Globus pallidus (tissue), 1 donor: ENCODE measurements around the gene USP6NL.
"Not testable (repeated sequence)": the region's sequence is repeated elsewhere in the genome, so short reads cannot be mapped to it uniquely, and the experiment has no call there.

Source experiments
- DNase-seq: peaks from one replicate; pipeline ENCODE4 v3.0.0-alpha.2; 2015; ENCODE audit warnings: low spot score

USP6NL gene

GRCh38 chr10:11515596-11516430 is 95.6 kb downstream of the USP6NL start:
- peak; percentile 72 for DNase-seq

DNA sequence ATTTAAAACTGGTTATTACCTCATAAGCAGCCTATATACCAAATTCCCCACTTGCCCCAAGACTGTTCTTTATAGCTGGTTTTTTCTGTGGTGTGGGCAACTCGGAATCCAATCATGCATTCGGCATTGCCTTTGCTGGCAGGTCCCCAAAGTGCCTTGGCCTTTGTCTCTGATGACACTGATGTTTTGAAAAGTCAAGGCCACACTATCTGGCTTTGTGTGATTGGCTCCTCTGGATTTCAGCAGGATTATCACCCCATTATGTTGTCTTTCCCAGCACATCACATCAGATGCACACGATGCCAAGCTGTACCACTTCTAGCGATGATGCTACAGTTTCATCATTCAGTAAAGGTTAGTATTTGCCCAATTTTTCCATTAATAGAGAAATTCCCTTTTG is 97.7 kb downstream of the USP6NL start:
- no peak for DNase-seq

DNA sequence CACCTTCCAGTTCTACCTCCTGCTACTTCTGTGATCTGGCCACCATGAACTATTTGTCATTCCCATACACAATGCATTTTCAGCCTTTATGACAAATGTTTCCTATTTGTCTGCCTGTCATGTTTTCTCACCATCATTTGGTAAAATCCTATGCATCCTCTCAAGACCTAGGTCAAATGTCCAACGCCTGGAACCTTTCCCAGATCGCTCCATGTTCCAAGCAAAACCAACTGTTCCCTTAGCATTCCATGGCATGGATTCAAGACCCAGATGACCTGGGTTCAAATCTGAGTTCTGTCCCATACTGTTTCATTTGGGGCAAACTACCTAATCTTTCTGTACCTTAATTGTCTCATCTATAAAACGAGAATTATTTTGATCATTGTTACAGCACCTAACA is 98.9 kb downstream of the USP6NL start:
- DNase-seq: no peak

DNA sequence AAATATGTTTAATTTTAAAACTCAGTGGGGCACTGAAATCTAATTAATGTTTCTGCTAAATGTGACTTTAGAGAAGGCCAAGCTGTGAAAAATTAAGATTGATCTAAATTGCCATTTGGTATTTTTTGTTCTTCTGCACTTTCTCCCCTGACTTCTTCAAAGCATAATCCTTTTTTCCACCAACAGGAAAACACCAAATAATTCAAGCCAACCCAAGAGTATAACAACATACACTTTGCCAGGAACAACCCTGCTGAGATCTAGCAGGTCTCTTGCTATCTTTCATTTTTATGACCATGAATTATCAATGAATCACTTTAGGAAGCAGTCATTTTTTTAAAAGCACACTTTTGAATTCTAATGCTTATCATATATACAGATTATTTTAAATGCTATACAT is 100.1 kb downstream of the USP6NL start:
- no peak for DNase-seq

DNA sequence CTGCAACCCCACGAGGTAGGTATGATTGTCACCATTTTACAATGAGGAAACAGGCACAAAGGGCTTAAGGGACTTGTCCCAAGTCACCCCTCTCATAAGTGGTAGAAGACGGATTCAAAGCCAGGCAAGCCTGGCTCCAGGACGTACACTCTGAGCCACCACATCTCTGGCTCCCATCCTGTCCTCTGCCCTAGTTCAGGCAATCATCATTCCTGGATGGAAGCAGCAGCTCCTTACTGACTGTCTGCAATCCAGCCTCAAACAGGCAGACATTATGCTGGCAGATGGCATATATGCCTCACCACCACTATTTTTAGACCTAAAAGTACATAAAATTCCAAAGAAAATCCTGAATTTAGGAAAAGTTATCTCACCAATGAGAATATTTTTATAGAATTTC is 100.7 kb downstream of the USP6NL start:
- no peak for DNase-seq

GRCh38 chr10:11510281-11510680 is 101.2 kb downstream of the USP6NL start:
- no peak for DNase-seq

DNA sequence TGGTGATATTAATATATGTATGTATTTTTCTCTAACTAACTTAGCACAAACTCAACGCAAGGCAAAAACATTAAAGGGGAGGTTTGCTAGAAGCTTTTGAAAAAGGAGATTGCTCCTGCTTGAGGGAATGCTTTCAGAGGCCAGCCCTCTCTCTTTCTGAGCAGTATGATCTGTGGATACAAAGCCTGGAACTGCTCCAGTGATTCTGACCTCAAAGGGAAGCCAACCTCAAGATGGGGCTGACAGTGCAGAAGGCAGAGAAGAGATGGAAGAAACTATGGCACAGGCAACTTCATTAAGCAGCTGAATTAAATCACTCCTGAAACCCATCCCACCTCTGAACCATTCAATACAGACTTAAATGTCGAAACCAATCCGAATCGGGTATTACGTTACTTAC is 102.4 kb downstream of the USP6NL start:
- no peak for DNase-seq

- no peak for DNase-seq
Measured at GRCh38 chr10:11506247-11506789, 105.1 kb downstream of the USP6NL start.

GRCh38 chr10:11505639-11506038 is 105.8 kb downstream of the USP6NL start:
- peak; percentile 39 for DNase-seq

- no peak for DNase-seq
Measured at GRCh38 chr10:11504566-11505285, 106.7 kb downstream of the USP6NL start.

- DNase-seq: no peak
Measured at GRCh38 chr10:11501600-11501999, 109.8 kb downstream of the USP6NL start.

- DNase-seq: no peak
Measured at GRCh38 chr10:11499425-11500071, 111.9 kb downstream of the USP6NL start.

GRCh38 chr10:11498399-11498798 is 113.1 kb downstream of the USP6NL start:
- DNase-seq: no peak

DNA sequence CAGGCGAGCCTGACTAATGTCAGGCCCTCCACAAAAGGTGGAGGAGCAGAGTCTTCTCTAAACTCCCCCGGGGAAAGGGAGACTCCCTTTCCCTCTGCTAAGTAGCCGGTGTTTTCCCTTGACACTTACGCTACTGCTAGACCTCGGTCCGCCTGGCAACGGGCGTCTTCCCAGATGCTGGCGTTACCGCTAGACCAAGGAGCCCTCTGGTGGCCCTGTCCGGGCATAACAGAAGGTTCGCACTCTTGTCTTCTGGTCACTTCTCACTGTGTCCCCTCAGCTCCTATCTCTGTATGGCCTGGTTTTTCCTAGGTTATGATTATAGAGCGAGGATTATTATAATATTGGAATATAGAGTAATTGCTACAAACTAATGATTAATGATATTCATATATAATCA is 116.5 kb downstream of the USP6NL start:
- not testable (repeated sequence) for DNase-seq

DNA sequence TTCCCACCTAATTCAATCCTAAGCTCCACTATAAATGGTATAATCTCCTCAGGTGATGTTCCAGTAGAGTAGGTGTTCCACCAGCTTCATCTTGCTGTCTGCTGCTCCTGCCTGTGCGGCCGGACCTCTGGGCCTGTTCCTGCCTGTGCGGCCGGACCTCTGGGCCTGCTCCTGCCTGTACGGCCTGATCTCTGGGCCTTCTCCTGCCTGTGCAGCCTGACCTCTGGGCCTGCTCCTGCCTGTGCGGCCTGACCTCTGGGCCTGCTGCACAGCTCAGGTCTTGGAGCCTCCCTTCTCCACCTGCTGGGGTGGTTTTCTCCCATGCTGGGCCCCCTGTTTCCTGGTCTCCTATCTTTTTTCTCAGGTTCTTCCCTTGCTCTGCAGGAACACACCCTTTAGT is 117.8 kb downstream of the USP6NL start:
- DNase-seq: no peak

GRCh38 chr10:11491087-11491486 is 120.4 kb downstream of the USP6NL start:
- DNase-seq: no peak

GRCh38 chr10:11489591-11489990 is 121.9 kb downstream of the USP6NL start:
- DNase-seq: no peak

- DNase-seq: no peak
Measured at GRCh38 chr10:11488126-11488525, 123.3 kb downstream of the USP6NL start.

GRCh38 chr10:11483201-11484148 is 128.0 kb downstream of the USP6NL start:
- peak; percentile 25 for DNase-seq

- no peak for DNase-seq
Measured at GRCh38 chr10:11482306-11482705, 129.1 kb downstream of the USP6NL start.

- DNase-seq: no peak
Measured at GRCh38 chr10:11480687-11481086, 130.8 kb downstream of the USP6NL start.
